Measurements from ENCODE around the gene SRP54. TPM values are rescaled to one million over a fixed set of nuclear protein-coding genes. Genes with fewer than 3 reads are reported as not detected.

Gene SRP54
- total and polyA plus RNA-seq, 2 of the 13 experiments (the other 11 are each of a cell fraction or from before 2014, with no cell fraction given) = 42.2 to 207 TPM

GRCh38 chr14:35046048-35046750 lies 63.4 kb downstream of the SRP54 start, which contains the start of gene FAM177A1 (continued):
- TF ChIP-seq ZNF17 (CRISPR knock-in tag; IDR thresholded peaks at IDR 0.05) = peak; percentile 94; the same call in 1 of the 2 replicates
- TF ChIP-seq CHD2 (IDR thresholded peaks at IDR 0.05; ENCODE audit: low read depth, low read length) = 0 out of 2 replicates have a peak, but pooled peaks have one; percentile 56
- TF ChIP-seq GPBP1L1 (CRISPR knock-in tag; IDR thresholded peaks at IDR 0.05) = no peak
- no peak for TF ChIP-seq CEBPZ (IDR thresholded peaks at IDR 0.05; ENCODE audit: low read length)
- peak; percentile 96 for TF ChIP-seq ZNF414 (CRISPR knock-in tag; IDR thresholded peaks at IDR 0.05)
- peak; percentile 97; the same call in 1 of the 2 replicates for TF ChIP-seq ZNF788 (CRISPR knock-in tag; IDR thresholded peaks at IDR 0.05; ENCODE audit: borderline replicate concordance)
- TF ChIP-seq SPEN (CRISPR knock-in tag; IDR thresholded peaks at IDR 0.05; ENCODE audit: low read depth) = peak; percentile 96
- TF ChIP-seq PHF5A (CRISPR knock-in tag; IDR thresholded peaks at IDR 0.05; ENCODE audit: low read depth, unreplicated experiment) = peak; percentile 38
- TF ChIP-seq HES4 (CRISPR knock-in tag; IDR thresholded peaks at IDR 0.05; ENCODE audit: borderline replicate concordance) = peak; percentile 98
- no peak for TF ChIP-seq PLRG1 (conservative IDR thresholded peaks at IDR 0.05)
- TF ChIP-seq, protein P1, sequence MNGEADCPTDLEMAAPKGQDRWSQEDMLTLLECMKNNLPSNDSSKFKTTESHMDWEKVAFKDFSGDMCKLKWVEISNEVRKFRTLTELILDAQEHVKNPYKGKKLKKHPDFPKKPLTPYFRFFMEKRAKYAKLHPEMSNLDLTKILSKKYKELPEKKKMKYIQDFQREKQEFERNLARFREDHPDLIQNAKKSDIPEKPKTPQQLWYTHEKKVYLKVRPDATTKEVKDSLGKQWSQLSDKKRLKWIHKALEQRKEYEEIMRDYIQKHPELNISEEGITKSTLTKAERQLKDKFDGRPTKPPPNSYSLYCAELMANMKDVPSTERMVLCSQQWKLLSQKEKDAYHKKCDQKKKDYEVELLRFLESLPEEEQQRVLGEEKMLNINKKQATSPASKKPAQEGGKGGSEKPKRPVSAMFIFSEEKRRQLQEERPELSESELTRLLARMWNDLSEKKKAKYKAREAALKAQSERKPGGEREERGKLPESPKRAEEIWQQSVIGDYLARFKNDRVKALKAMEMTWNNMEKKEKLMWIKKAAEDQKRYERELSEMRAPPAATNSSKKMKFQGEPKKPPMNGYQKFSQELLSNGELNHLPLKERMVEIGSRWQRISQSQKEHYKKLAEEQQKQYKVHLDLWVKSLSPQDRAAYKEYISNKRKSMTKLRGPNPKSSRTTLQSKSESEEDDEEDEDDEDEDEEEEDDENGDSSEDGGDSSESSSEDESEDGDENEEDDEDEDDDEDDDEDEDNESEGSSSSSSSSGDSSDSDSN (CRISPR knock-in tag; IDR thresholded peaks at IDR 0.05) = peak; percentile 100
- TF ChIP-seq GZF1 (CRISPR knock-in tag; IDR thresholded peaks at IDR 0.05) = peak; percentile 95
- peak; percentile 98 for TF ChIP-seq NCOA1 (CRISPR knock-in tag; IDR thresholded peaks at IDR 0.05)
- peak; percentile 4 for TF ChIP-seq TBL1XR1 (IDR thresholded peaks at IDR 0.05; ENCODE audit: borderline replicate concordance, low read length, partially characterized antibody)
- peak; percentile 91 to 96; a peak in 3 of 4 replicates for TF ChIP-seq KLF16 (CRISPR knock-in tag; IDR thresholded peaks at IDR 0.05)
- no peak for TF ChIP-seq ZNF775 (CRISPR knock-in tag; IDR thresholded peaks at IDR 0.05; ENCODE audit: borderline replicate concordance)
- peak; percentile 93 for TF ChIP-seq GPN1 (CRISPR knock-in tag; IDR thresholded peaks at IDR 0.05; ENCODE audit: borderline replicate concordance)
- peak; percentile 88; the same call in 1 of the 2 replicates for TF ChIP-seq HDAC2 (CRISPR knock-in tag; IDR thresholded peaks at IDR 0.05)
- no peak for TF ChIP-seq THAP8 (CRISPR knock-in tag; IDR thresholded peaks at IDR 0.05; ENCODE audit: borderline replicate concordance)
- peak; percentile 95 for TF ChIP-seq MYC (CRISPR knock-in tag; IDR thresholded peaks at IDR 0.05; ENCODE audit: borderline replicate concordance)
- TF ChIP-seq ZMYM2 (CRISPR knock-in tag; IDR thresholded peaks at IDR 0.05) = peak; percentile 91
- no peak for TF ChIP-seq TCF7L2 (IDR thresholded peaks at IDR 0.05; ENCODE audit: low read depth, low read length)
